Smooth muscle cell (in vitro differentiated cells): ENCODE data around the gene SLC66A2. TPM values are rescaled to one million over a fixed set of nuclear protein-coding genes. Genes with fewer than 3 reads are reported as not detected.

Source experiments
- DNase-seq: peaks from one replicate; lab custom pipeline; 2025; ENCODE audit not compliant: unreplicated experiment; lab: John Stamatoyannopoulos, UW
- H2AFZ ChIP-seq: fragments of 200-600 bp; sonication (generic); 2 replicates; pipeline ENCODE4 v1.6.0; 2016; ENCODE audit warnings: antibody characterized with exemption, low read depth, mild to moderate bottlenecking
- H3F3A ChIP-seq: fragments of 200-600 bp; sonication (generic); 2 replicates; pipeline ENCODE4 v1.6.0; 2017; ENCODE audit warnings: antibody characterized with exemption, low read depth
- H3K27ac ChIP-seq: fragments of 200-600 bp; sonication (generic); 2 replicates; pipeline ENCODE4 v1.5.1; 2016; ENCODE audit warnings: low read depth, mild to moderate bottlenecking
- H3K27me3 ChIP-seq: fragments of 200-600 bp; sonication (generic); 2 replicates; pipeline ENCODE4 v1.6.1; 2016; ENCODE audit warnings: low read depth, mild to moderate bottlenecking
- H3K36me3 ChIP-seq: fragments of 200-600 bp; sonication (generic); 2 replicates; pipeline ENCODE4 v1.5.1; 2016; ENCODE audit warnings: low read depth
- H3K4me1 ChIP-seq: fragments of 200-600 bp; sonication (generic); 2 replicates; pipeline ENCODE4 v1.5.1; 2016; ENCODE audit warnings: low read depth
- H3K4me2 ChIP-seq: fragments of 200-600 bp; sonication (generic); 2 replicates; pipeline ENCODE4 v1.6.0; 2016; ENCODE audit warnings: mild to moderate bottlenecking
- H3K4me3 ChIP-seq: fragments of 200-600 bp; sonication (generic); 2 replicates; pipeline ENCODE4 v1.5.1; 2016; ENCODE audit warnings: mild to moderate bottlenecking
- H3K79me2 ChIP-seq: fragments of 200-600 bp; sonication (generic); 2 replicates; pipeline ENCODE4 v1.6.0; 2016; ENCODE audit warnings: low read depth, mild to moderate bottlenecking
- H3K9ac ChIP-seq: fragments of 200-600 bp; sonication (generic); 2 replicates; pipeline ENCODE4 v1.6.0; 2016; ENCODE audit warnings: low read depth
- H3K9me3 ChIP-seq: fragments of 200-600 bp; sonication (generic); replicated peaks from 2 replicates; pipeline ENCODE4 v1.5.1; 2016; ENCODE audit warnings: low read depth
- H4K20me1 ChIP-seq: fragments of 200-600 bp; sonication (generic); 2 replicates; pipeline ENCODE4 v1.6.0; 2016; ENCODE audit warnings: low read depth
- CTCF ChIP-seq: fragments of 200-600 bp; sonication (generic); IDR thresholded peaks from 2 replicates; pipeline ENCODE4 v1.5.1; 2017; ENCODE audit warnings: borderline replicate concordance, mild to moderate bottlenecking, antibody characterized with exemption; ENCODE audit not compliant: insufficient read depth, poor library complexity, severe bottlenecking
- WGBS: methylation state at CpG from one replicate; pipeline ENCODE4 v1.1.7; 2016; ENCODE audit warnings: low lambda C conversion rate; 5-methylcytosine and 5-hydroxymethylcytosine counted together
- polyA plus RNA-seq: library from polyadenylated mRNA; unstranded; fragments of >200 nt; fragmentation: Nextera tagmentation; extraction: Ambion mirVana; gene quantifications from 2 replicates; pipeline ENCODE4 v1.2.1, GENCODE V29; 2016
- total RNA-seq: library from RNA; depleted of rRNA; stranded (reverse); fragments of >200 nt; gene quantifications from 2 replicates; pipeline ENCODE4 v1.2.3, GENCODE V29; 2014

Gene SLC66A2
- total and polyA plus RNA-seq, 2 experiments from 2014 or later = 23.6 to 37.9 TPM

- H3K4me1 ChIP-seq = no peaks in the 10 kb centered on the region
- H3K4me3 ChIP-seq = no peak overlapping the region
- no peaks in the 10 kb centered on the region for H3K9me3 ChIP-seq
- no peak overlapping the region for H3K27ac ChIP-seq
- H3K36me3 ChIP-seq = no peaks in the 10 kb centered on the region
- no peaks in the 10 kb centered on the region for H3K79me2 ChIP-seq
- no peak overlapping the region for H2AFZ ChIP-seq
- H4K20me1 ChIP-seq = no peaks in the 10 kb centered on the region
- no peaks in the 10 kb centered on the region for H3K27me3 ChIP-seq
- H3F3A ChIP-seq = no peaks in the 10 kb centered on the region
- H3K4me2 ChIP-seq = no peak overlapping the region
- no peak for DNase-seq
- WGBS = 94% methylated on average over 19 of the region's 19 CpGs
- no peak overlapping the region for H3K9ac ChIP-seq
- TF ChIP-seq CTCF = no peak
Measured at GRCh38 chr18:79870301-79871025, 81.0 kb downstream of the SLC66A2 start.

GRCh38 chr18:79869591-79870300, 81.7 kb downstream of the SLC66A2 start:
- H3K4me3 ChIP-seq = no peak overlapping the region
- no peaks in the 10 kb centered on the region for H3K79me2 ChIP-seq
- 92% methylated on average over 32 of the region's 32 CpGs for WGBS
- no peaks in the 10 kb centered on the region for H3F3A ChIP-seq
- no peak overlapping the region for H3K9ac ChIP-seq
- TF ChIP-seq CTCF = no peak
- H3K4me2 ChIP-seq = no peak overlapping the region
- no peaks in the 10 kb centered on the region for H3K27me3 ChIP-seq
- H4K20me1 ChIP-seq = no peaks in the 10 kb centered on the region
- no peaks in the 10 kb centered on the region for H3K9me3 ChIP-seq
- no peaks in the 10 kb centered on the region for H3K4me1 ChIP-seq
- H3K27ac ChIP-seq = no peak overlapping the region
- DNase-seq = no peak
- H3K36me3 ChIP-seq = no peaks in the 10 kb centered on the region
- no peak overlapping the region for H2AFZ ChIP-seq

GRCh38 chr18:79868811-79869541, 82.5 kb downstream of the SLC66A2 start:
- no peaks in the 10 kb centered on the region for H3K4me1 ChIP-seq
- H4K20me1 ChIP-seq = no peaks in the 10 kb centered on the region
- no peak overlapping the region for H3K27ac ChIP-seq
- H3K9me3 ChIP-seq = no peaks in the 10 kb centered on the region
- H3K4me2 ChIP-seq = no peak overlapping the region
- H3K36me3 ChIP-seq = no peaks in the 10 kb centered on the region
- no peaks in the 10 kb centered on the region for H3F3A ChIP-seq
- H3K4me3 ChIP-seq = no peak overlapping the region
- no peaks in the 10 kb centered on the region for H3K79me2 ChIP-seq
- DNase-seq = no peak
- H3K27me3 ChIP-seq = no peaks in the 10 kb centered on the region
- no peak overlapping the region for H3K9ac ChIP-seq
- WGBS = 89% methylated on average over 32 of the region's 32 CpGs
- no peak for TF ChIP-seq CTCF
- no peak overlapping the region for H2AFZ ChIP-seq
